Measurements from ENCODE around the gene HRH3.

GRCh38 chr20:62192635-62193034 is 27.4 kb downstream of the HRH3 start:
- TF ChIP-seq FOXM1 (IDR thresholded peaks at IDR 0.05; ENCODE audit: borderline replicate concordance, low read depth), result no peak
- no peak for TF ChIP-seq CREB1 (IDR thresholded peaks at IDR 0.05; ENCODE audit: low read depth)
- no peak for TF ChIP-seq TCF12 (IDR thresholded peaks at IDR 0.05; ENCODE audit: low read depth)
- TF ChIP-seq EGR1 (IDR thresholded peaks at IDR 0.05), result no peak
- TF ChIP-seq CEBPB (IDR thresholded peaks at IDR 0.05), result no peak
- no peak for TF ChIP-seq ZBTB7A (IDR thresholded peaks at IDR 0.05; ENCODE audit: low read depth)
- no peak for TF ChIP-seq EP300 (IDR thresholded peaks at IDR 0.05; ENCODE audit: borderline replicate concordance)
- no peak for TF ChIP-seq YY1 (IDR thresholded peaks at IDR 0.05; ENCODE audit: low read depth)

Data from Ishikawa (cell line).